Measurements from ENCODE around the gene BBS9.

BBS9 gene

DNA sequence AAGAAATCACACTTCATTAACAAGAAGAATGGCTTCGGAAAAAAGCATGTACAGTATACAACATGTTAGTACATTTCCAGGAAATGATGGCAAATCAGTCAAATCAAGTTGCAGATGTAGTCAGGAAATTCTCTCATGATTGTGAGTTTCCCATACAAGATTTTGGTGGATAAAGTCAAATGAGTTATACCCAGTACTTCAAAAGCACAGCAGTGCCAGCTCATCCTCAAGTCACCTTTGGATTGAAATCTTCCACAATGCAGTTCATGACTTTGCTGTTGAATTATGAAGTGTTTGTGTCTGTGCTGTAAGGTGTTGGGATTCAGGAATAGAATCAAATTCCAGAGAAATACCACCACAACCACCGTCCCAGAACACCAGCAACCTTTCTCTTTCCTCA, 474.7 kb downstream of the BBS9 start:
- FAIRE-seq (no peak), DNase-seq (ENCODE audit: insufficient read length) (no peak)
- TF ChIP-seq TAF1 (IDR thresholded peaks at IDR 0.05; ENCODE audit: borderline replicate concordance, low read depth, low read length) (no peak), POLR2AphosphoS5 (IDR thresholded peaks at IDR 0.05; ENCODE audit: low read depth, low read length) (no peak), POLR2A (IDR thresholded peaks at IDR 0.05; ENCODE audit: low read depth, low read length) (no peak)

DNA sequence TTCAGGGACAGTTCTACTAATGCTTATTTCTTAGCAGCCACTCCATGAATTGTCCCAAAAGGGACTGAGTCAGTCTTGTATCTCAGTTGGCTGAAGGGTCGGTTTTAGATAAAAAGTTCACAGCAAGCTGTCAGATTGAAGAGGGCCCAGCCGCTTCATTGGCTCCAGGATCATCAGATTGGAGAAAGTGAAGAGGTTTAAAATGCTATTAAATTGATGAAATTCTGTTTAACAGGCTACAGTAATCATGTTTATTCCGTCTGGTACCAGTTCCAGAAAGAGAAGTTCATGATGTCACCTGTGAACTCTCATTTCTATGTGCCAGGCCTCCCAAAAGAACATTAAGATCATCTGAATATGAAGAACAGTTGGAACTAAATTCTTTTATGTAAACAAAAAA, 481.6 kb downstream of the BBS9 start:
- TF ChIP-seq TAF1 (IDR thresholded peaks at IDR 0.05; ENCODE audit: borderline replicate concordance, low read depth, low read length) (no peak), POLR2A (IDR thresholded peaks at IDR 0.05; ENCODE audit: low read depth, low read length) (no peak), POLR2AphosphoS5 (IDR thresholded peaks at IDR 0.05; ENCODE audit: low read depth, low read length) (no peak)
- FAIRE-seq = no peak
- no peak for DNase-seq (ENCODE audit: insufficient read length)

DNA sequence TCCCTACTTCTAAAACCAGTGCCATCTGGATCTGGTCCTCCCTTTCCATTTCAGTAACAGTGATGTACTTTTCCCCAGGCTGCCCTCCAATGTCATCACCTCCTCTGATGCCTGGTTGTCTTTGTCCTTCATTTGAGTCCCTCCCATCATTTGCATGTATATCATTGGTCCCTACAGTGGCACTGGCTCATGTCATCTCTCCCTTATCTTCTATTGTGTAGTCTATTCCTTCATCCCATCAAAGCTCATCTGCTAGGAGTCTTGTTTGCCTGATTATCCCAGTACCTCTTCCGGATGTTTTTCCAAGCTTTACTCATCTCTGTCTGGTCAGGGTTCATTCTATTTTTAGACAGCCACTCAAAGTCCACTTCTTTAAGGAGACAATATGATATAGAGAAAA, 483.1 kb downstream of the BBS9 start:
- TF ChIP-seq POLR2AphosphoS5 (IDR thresholded peaks at IDR 0.05; ENCODE audit: low read depth, low read length) (no peak), TAF1 (IDR thresholded peaks at IDR 0.05; ENCODE audit: borderline replicate concordance, low read depth, low read length) (no peak)
- DNase-seq (ENCODE audit: insufficient read length) (no peak), FAIRE-seq (no peak)

DNA sequence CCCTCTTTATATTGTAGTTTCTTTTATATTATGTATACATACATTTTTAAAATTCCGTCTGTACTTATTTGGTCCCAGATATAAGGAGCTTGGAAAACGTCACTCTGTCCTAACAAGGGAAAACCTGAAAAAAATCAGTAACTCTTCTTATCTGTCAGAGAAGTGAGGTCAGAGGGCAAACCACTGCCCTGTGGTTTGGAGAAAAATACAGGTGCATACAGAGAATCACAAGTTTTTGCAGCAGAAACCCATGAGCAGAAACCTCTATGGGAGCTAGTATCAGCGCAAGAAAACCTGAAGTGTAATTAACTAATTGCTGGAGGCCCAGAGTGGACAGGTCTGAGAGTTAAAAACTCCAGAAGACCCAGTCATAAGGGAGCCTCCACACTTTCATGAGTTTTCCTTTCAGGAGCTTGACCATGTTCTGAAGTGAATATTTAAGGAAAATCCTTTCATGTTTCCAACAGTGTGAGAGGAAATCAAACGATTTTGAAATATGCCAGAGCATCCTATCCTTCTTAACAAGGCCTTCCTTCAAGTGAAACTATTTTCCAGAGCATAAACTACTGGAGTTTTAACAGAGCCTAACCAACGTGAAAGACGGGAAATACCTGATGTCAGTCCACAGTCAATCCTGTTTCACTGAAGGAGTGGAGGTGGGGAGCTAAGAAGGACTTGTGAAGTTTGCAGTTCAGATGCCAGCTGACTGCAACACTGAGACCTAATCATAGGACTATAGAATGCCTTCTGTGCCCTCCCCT, 485.2 kb downstream of the BBS9 start:
- DNase-seq (ENCODE audit: insufficient read length) (no peak), FAIRE-seq (no peak)
- no peak for TF ChIP-seq TAF1 (IDR thresholded peaks at IDR 0.05; ENCODE audit: borderline replicate concordance, low read depth, low read length)

DNA sequence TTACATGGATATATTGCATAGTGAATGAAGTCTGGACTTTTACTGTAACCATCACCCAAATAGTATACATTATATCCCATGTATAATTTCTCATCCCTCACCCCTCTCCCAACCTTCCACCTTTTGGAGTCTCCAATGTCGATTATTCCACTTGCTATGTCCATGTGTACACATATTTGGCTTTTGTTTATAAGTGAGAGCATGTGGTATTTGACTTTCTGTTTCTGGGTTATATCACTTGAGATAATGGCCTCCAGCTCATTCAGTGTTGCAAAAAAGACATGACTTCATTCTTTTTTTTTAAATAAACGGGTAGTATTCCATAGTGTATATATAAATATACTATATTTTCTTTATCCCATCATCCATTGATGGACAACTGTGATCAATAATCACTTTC, 487.4 kb downstream of the BBS9 start:
- no peak for DNase-seq (ENCODE audit: insufficient read length)
- TF ChIP-seq POLR2A (IDR thresholded peaks at IDR 0.05; ENCODE audit: low read depth, low read length) = no peak
- TF ChIP-seq TAF1 (IDR thresholded peaks at IDR 0.05; ENCODE audit: borderline replicate concordance, low read depth, low read length) = no peak
- TF ChIP-seq POLR2AphosphoS5 (IDR thresholded peaks at IDR 0.05; ENCODE audit: low read depth, low read length) = no peak
- FAIRE-seq = no peak

DNA sequence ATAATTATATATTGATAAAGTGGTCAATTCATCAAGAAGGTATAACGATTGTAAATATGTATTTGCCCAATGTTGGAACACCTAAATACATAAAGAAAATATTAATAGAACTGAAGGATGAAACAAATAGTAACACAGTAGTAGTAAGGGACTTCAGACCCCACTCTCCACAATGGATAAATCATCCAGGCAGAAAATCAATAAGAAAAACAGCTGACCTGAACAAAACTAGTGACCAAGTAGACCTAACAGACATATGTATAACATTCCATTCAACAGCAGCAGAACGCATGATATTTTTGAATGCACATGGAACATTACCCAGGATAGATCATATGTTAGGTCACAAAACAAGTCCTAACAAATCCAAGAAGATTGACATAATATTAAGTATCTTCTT, 489.9 kb downstream of the BBS9 start:
- DNase-seq (ENCODE audit: insufficient read length) (no peak), FAIRE-seq (no peak)
- TF ChIP-seq POLR2AphosphoS5 (IDR thresholded peaks at IDR 0.05; ENCODE audit: low read depth, low read length) = no peak
- TF ChIP-seq TAF1 (IDR thresholded peaks at IDR 0.05; ENCODE audit: borderline replicate concordance, low read depth, low read length) = no peak
- no peak for TF ChIP-seq POLR2A (IDR thresholded peaks at IDR 0.05; ENCODE audit: low read depth, low read length)

DNA sequence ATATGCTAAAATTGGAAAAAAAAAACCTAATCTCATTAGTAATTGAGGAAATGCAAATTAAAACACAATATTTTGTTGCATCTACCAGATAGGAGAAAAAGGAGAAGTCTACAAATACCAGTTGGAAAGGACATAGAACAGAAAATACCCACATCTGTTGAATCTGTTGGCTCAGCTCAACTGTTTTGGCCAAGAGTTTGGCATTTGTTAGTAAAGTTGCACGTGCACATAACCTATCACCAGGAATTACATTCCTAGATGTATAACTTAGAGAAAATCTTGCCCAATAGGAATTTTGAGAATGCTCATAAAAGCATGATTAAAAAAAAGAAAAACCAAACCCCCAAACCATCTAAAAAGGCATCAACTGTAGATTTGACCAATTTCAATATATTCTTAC, 493.9 kb downstream of the BBS9 start:
- DNase-seq (ENCODE audit: insufficient read length) = no peak
- no peak for FAIRE-seq
- TF ChIP-seq POLR2A (IDR thresholded peaks at IDR 0.05; ENCODE audit: low read depth, low read length) (no peak), TAF1 (IDR thresholded peaks at IDR 0.05; ENCODE audit: borderline replicate concordance, low read depth, low read length) (no peak), POLR2AphosphoS5 (IDR thresholded peaks at IDR 0.05; ENCODE audit: low read depth, low read length) (no peak)

DNA sequence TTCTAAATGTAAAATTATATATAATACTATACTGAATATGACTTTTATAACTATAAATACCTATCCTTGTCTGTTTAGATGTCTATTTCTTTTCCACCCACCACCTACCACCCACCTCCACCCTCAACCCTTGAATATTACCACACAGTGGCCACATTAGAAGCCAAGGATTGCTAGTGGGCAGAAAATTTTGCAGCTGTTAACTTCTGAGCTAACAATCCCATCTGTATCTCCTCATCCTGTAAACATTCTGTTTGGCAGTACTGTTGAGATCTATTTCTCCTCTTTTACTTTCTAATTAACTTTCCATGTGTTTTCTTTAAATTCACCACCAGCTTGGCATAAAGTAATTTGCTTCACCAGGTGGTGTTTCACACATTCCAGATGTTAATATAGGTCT, 494.9 kb downstream of the BBS9 start:
- FAIRE-seq (no peak), DNase-seq (ENCODE audit: insufficient read length) (no peak)
- TF ChIP-seq TAF1 (IDR thresholded peaks at IDR 0.05; ENCODE audit: borderline replicate concordance, low read depth, low read length) = no peak
- no peak for TF ChIP-seq POLR2AphosphoS5 (IDR thresholded peaks at IDR 0.05; ENCODE audit: low read depth, low read length)
- no peak for TF ChIP-seq POLR2A (IDR thresholded peaks at IDR 0.05; ENCODE audit: low read depth, low read length)

DNA sequence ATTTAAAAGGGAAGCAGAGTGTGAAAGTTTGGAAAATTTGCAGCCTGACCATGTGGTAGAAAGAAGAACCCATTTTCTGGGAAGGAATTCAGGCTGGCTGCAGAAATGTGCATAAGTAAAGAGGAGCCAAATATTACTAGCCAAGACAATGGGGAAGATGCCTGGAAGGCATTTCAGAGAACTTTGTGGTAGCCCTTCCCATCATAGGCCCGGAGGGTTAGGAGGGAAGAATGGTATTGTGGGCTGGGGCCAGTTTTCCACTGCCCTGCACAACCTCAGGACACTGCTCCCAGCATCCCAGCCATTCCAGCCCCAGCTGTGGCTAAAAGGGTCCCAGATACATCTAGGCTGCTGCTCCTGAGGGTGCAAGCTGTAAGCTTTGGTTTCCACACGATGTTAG, 497.5 kb downstream of the BBS9 start:
- no peak for FAIRE-seq
- no peak for TF ChIP-seq POLR2AphosphoS5 (IDR thresholded peaks at IDR 0.05; ENCODE audit: low read depth, low read length)
- TF ChIP-seq TAF1 (IDR thresholded peaks at IDR 0.05; ENCODE audit: borderline replicate concordance, low read depth, low read length) = no peak
- no peak for TF ChIP-seq POLR2A (IDR thresholded peaks at IDR 0.05; ENCODE audit: low read depth, low read length)
- DNase-seq (ENCODE audit: insufficient read length) = no peak

DNA sequence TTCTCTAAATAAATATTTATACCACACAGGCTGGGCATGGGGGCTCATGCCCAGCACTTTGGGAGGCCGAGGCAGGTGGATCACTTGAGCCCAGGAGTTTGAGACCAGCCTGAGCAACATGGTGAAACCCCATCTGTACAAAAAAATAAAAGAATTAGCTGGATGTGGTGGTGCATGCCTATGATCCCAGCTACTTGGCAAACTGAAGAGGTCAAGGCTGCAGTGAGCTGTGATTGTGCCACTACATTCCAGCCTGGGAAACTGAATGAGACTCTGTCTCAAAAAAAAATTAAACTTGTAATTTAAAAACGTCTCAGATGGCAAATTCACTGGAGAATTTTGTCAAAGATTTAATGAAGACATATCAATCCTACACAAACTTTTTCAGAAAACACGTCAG, 498.4 kb downstream of the BBS9 start:
- FAIRE-seq (no peak), DNase-seq (ENCODE audit: insufficient read length) (no peak)
- TF ChIP-seq TAF1 (IDR thresholded peaks at IDR 0.05; ENCODE audit: borderline replicate concordance, low read depth, low read length) (no peak), POLR2AphosphoS5 (IDR thresholded peaks at IDR 0.05; ENCODE audit: low read depth, low read length) (no peak), POLR2A (IDR thresholded peaks at IDR 0.05; ENCODE audit: low read depth, low read length) (no peak)

DNA sequence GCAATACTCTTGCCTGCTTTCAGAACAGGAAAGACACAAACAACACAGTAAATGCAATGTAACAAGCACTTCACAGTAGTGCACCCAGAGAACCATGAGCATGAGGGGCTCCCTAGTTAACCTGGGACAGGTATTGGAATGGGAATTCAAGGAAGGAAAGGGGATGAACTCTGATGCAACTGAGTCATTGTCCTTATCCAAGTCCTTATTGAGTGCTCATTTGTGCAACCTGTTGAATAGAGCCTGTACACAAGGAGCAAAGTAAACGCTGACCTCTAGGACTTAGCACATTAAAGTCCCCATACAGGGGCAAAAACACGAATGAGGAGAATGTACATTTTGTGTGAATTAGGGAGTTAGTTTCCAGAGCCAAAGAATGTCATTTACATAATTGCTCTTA, 499.5 kb downstream of the BBS9 start:
- FAIRE-seq (no peak), DNase-seq (ENCODE audit: insufficient read length) (no peak)
- TF ChIP-seq POLR2A (IDR thresholded peaks at IDR 0.05; ENCODE audit: low read depth, low read length) (no peak), POLR2AphosphoS5 (IDR thresholded peaks at IDR 0.05; ENCODE audit: low read depth, low read length) (no peak)

DNA sequence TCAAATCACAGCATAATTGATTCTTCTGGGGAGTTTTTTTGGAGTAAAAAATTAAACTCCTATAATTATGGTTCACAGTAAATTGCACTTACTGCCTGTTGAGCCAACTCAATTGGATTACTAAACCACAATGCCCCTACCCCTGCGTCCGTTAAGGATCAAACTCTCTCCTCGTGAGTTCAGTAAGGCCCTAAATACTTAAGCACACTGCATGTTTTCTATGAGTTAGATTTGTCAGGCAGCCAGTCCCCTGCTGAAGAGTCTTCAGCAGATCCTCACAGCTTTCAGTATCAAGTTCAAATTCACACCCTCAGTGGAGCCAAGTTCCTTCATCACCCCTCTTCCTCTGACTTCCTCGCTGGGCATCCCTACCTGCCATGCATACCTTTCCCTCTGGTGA, 501.0 kb downstream of the BBS9 start:
- no peak for DNase-seq (ENCODE audit: insufficient read length)

DNA sequence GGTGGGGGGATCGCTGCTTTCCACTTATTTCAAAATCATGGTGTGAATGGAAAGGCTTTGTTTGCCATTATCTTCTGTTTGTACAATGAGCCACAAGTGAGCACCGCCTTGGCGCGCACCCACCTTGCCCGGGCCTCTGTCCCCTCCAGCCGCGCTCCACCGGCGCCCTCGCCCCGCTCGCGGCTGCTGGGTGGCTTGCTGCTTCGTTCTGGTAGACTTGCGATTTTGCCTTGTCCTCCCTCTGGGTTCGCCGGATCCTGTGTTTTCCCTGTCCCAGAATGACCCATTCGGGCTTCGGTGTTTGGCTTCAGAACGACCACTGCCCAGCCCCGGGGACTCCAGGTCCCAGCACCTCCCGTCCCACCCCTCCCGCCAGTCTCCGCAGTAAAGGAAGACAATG, 503.0 kb downstream of the BBS9 start:
- FAIRE-seq (no peak), DNase-seq (ENCODE audit: insufficient read length) (no peak)
- TF ChIP-seq POLR2A (IDR thresholded peaks at IDR 0.05; ENCODE audit: low read depth, low read length) (no peak), POLR2AphosphoS5 (IDR thresholded peaks at IDR 0.05; ENCODE audit: low read depth, low read length) (no peak), TAF1 (IDR thresholded peaks at IDR 0.05; ENCODE audit: borderline replicate concordance, low read depth, low read length) (no peak)

More for the DNA sequence above, 501.0 kb downstream of the BBS9 start:
- no peak for FAIRE-seq
- no peak for TF ChIP-seq POLR2A (IDR thresholded peaks at IDR 0.05; ENCODE audit: low read depth, low read length)
- no peak for TF ChIP-seq POLR2AphosphoS5 (IDR thresholded peaks at IDR 0.05; ENCODE audit: low read depth, low read length)
- no peak for TF ChIP-seq TAF1 (IDR thresholded peaks at IDR 0.05; ENCODE audit: borderline replicate concordance, low read depth, low read length)

Measured in GM12892 (cell line).